Activated naive CD8-positive, alpha-beta T cell treated with anti-CD3 and anti-CD28 coated beads for 36 hours (primary cell): ENCODE data around the gene SPINK4. TPM values are rescaled to one million over a fixed set of nuclear protein-coding genes. Genes with fewer than 3 reads are reported as not detected.

Source experiments
- DNase-seq: peaks from one replicate; pipeline ENCODE4 v3.0.0; 2021
- H3K27ac Mint-ChIP-seq: one replicate; pipeline ENCODE4 v1.8.0; 2022; ENCODE audit warnings: mild to moderate bottlenecking, moderate library complexity, mixed read lengths
- H3K27me3 Mint-ChIP-seq: one replicate; pipeline ENCODE4 v1.8.0; 2022; ENCODE audit warnings: mild to moderate bottlenecking, mixed read lengths
- H3K36me3 Mint-ChIP-seq: one replicate; pipeline ENCODE4 v1.8.0; 2021; ENCODE audit warnings: mild to moderate bottlenecking, mixed read lengths
- H3K4me1 Mint-ChIP-seq: one replicate; pipeline ENCODE4 v1.8.0; 2021; ENCODE audit warnings: mixed read lengths
- H3K4me3 Mint-ChIP-seq: one replicate; pipeline ENCODE4 v1.8.0; 2022; ENCODE audit warnings: mild to moderate bottlenecking, moderate library complexity, mixed read lengths
- H3K9me3 Mint-ChIP-seq: one replicate; pipeline ENCODE4 v1.8.0; 2022; ENCODE audit warnings: mixed read lengths
- total RNA-seq, 2 experiments: library from RNA; stranded (reverse); gene quantifications; one replicate each; pipeline ENCODE4 v1.2.3, GENCODE V29; 2021

Gene SPINK4
- total RNA-seq, 2 experiments from 2014 or later = not detected

GRCh38 chr9:33223696-33224095 lies 16.3 kb upstream of the SPINK4 start:
- no peak for DNase-seq
- Mint-ChIP-seq H3K36me3 (no peaks in the 10 kb centered on the region), H3K27ac (no peak overlapping the region), H3K27me3 (no peaks in the 10 kb centered on the region), H3K4me3 (no peak overlapping the region), H3K9me3 (no peaks in the 10 kb centered on the region), H3K4me1 (peaks cover 11% of the 10 kb centered on the region)

GRCh38 chr9:33225319-33226147 lies 14.4 kb upstream of the SPINK4 start:
- Mint-ChIP-seq H3K27ac (peak overlapping the region; percentile 14), H3K36me3 (no peaks in the 10 kb centered on the region), H3K27me3 (no peaks in the 10 kb centered on the region), H3K4me3 (no peak overlapping the region), H3K9me3 (no peaks in the 10 kb centered on the region), H3K4me1 (peaks cover 11% of the 10 kb centered on the region)
- DNase-seq = peak; percentile 57

GRCh38 chr9:33227008-33227398 lies 13.0 kb upstream of the SPINK4 start:
- Mint-ChIP-seq H3K27ac (peak overlapping the region; percentile 10), H3K27me3 (no peaks in the 10 kb centered on the region), H3K4me3 (no peak overlapping the region), H3K4me1 (peaks cover 11% of the 10 kb centered on the region), H3K36me3 (no peaks in the 10 kb centered on the region), H3K9me3 (no peaks in the 10 kb centered on the region)
- no peak for DNase-seq

- Mint-ChIP-seq H3K27me3 (no peaks in the 10 kb centered on the region), H3K27ac (no peak overlapping the region), H3K4me3 (no peak overlapping the region)
Measured at GRCh38 chr9:33227741-33228140, 12.2 kb upstream of the SPINK4 start.

GRCh38 chr9:33228606-33229005 lies 11.4 kb upstream of the SPINK4 start:
- H3K27ac Mint-ChIP-seq = no peak overlapping the region
- DNase-seq = no peak
- H3K36me3 Mint-ChIP-seq = no peaks in the 10 kb centered on the region
- H3K4me1 Mint-ChIP-seq = peaks cover 11% of the 10 kb centered on the region
- H3K9me3 Mint-ChIP-seq = no peaks in the 10 kb centered on the region
- H3K4me3 Mint-ChIP-seq = no peak overlapping the region
- H3K27me3 Mint-ChIP-seq = no peaks in the 10 kb centered on the region

More at GRCh38 chr9:33227741-33228140, 12.2 kb upstream of the SPINK4 start:
- H3K36me3 Mint-ChIP-seq = no peaks in the 10 kb centered on the region
- no peak for DNase-seq
- H3K9me3 Mint-ChIP-seq = no peaks in the 10 kb centered on the region
- peaks cover 11% of the 10 kb centered on the region for H3K4me1 Mint-ChIP-seq

GRCh38 chr9:33229359-33230114 lies 10.4 kb upstream of the SPINK4 start:
- H3K9me3 Mint-ChIP-seq = no peaks in the 10 kb centered on the region
- H3K36me3 Mint-ChIP-seq = no peaks in the 10 kb centered on the region
- no peaks in the 10 kb centered on the region for H3K27me3 Mint-ChIP-seq
- H3K4me1 Mint-ChIP-seq = peaks cover 11% of the 10 kb centered on the region
- no peak for DNase-seq
- H3K4me3 Mint-ChIP-seq = no peak overlapping the region
- H3K27ac Mint-ChIP-seq = no peak overlapping the region

GRCh38 chr9:33230756-33231622 lies 9.0 kb upstream of the SPINK4 start:
- Mint-ChIP-seq H3K36me3 (no peaks in the 10 kb centered on the region), H3K27me3 (no peaks in the 10 kb centered on the region), H3K4me3 (no peak overlapping the region), H3K9me3 (no peaks in the 10 kb centered on the region), H3K4me1 (peaks cover 2% of the 10 kb centered on the region), H3K27ac (no peak overlapping the region)
- DNase-seq = no peak

GRCh38 chr9:33231623-33231942 lies 8.4 kb upstream of the SPINK4 start:
- H3K4me3 Mint-ChIP-seq = no peak overlapping the region
- H3K4me1 Mint-ChIP-seq = peaks cover 2% of the 10 kb centered on the region
- no peaks in the 10 kb centered on the region for H3K9me3 Mint-ChIP-seq
- no peaks in the 10 kb centered on the region for H3K27me3 Mint-ChIP-seq
- no peak for DNase-seq
- H3K27ac Mint-ChIP-seq = no peak overlapping the region
- no peaks in the 10 kb centered on the region for H3K36me3 Mint-ChIP-seq

- Mint-ChIP-seq H3K27me3 (no peaks in the 10 kb centered on the region), H3K4me3 (no peak overlapping the region), H3K4me1 (no peaks in the 10 kb centered on the region)
Measured at GRCh38 chr9:33232815-33233214, 7.2 kb upstream of the SPINK4 start.

GRCh38 chr9:33233626-33234342 lies 6.2 kb upstream of the SPINK4 start:
- H3K36me3 Mint-ChIP-seq = no peaks in the 10 kb centered on the region
- H3K4me1 Mint-ChIP-seq = no peaks in the 10 kb centered on the region
- H3K27ac Mint-ChIP-seq = no peak overlapping the region
- no peaks in the 10 kb centered on the region for H3K27me3 Mint-ChIP-seq
- DNase-seq = no peak
- H3K9me3 Mint-ChIP-seq = no peaks in the 10 kb centered on the region
- H3K4me3 Mint-ChIP-seq = no peak overlapping the region

More at GRCh38 chr9:33232815-33233214, 7.2 kb upstream of the SPINK4 start:
- no peaks in the 10 kb centered on the region for H3K9me3 Mint-ChIP-seq
- no peaks in the 10 kb centered on the region for H3K36me3 Mint-ChIP-seq
- DNase-seq = no peak
- no peak overlapping the region for H3K27ac Mint-ChIP-seq

- no peak overlapping the region for H3K4me3 Mint-ChIP-seq
- H3K9me3 Mint-ChIP-seq = no peaks in the 10 kb centered on the region
- DNase-seq = no peak
- no peak overlapping the region for H3K27ac Mint-ChIP-seq
- no peaks in the 10 kb centered on the region for H3K36me3 Mint-ChIP-seq
- H3K27me3 Mint-ChIP-seq = no peaks in the 10 kb centered on the region
- no peaks in the 10 kb centered on the region for H3K4me1 Mint-ChIP-seq
Measured at GRCh38 chr9:33234511-33235467, 5.2 kb upstream of the SPINK4 start.

GRCh38 chr9:33236571-33236970 lies 3.4 kb upstream of the SPINK4 start:
- no peaks in the 10 kb centered on the region for H3K36me3 Mint-ChIP-seq
- H3K27me3 Mint-ChIP-seq = no peaks in the 10 kb centered on the region
- H3K9me3 Mint-ChIP-seq = no peaks in the 10 kb centered on the region
- DNase-seq = no peak
- no peaks in the 10 kb centered on the region for H3K4me1 Mint-ChIP-seq
- no peak overlapping the region for H3K4me3 Mint-ChIP-seq
- H3K27ac Mint-ChIP-seq = no peak overlapping the region

GRCh38 chr9:33241298-33241697 lies 1.3 kb downstream of the SPINK4 start:
- Mint-ChIP-seq H3K9me3 (no peaks in the 10 kb centered on the region), H3K36me3 (no peaks in the 10 kb centered on the region), H3K4me3 (no peak overlapping the region), H3K27ac (no peak overlapping the region), H3K27me3 (no peaks in the 10 kb centered on the region), H3K4me1 (no peaks in the 10 kb centered on the region)
- DNase-seq = no peak
